GM23338 (cell line): ENCODE measurements around the gene CAP1. TPM values are rescaled to one million over a fixed set of nuclear protein-coding genes. Genes with fewer than 3 reads are reported as not detected.

ENCODE experiments used
- ATAC-seq: fragments of 200-7000 bp; cut with Tn5 transposase; 3 replicates; pipeline ENCODE4 v1.9.1; 2020
- DNase-seq: peaks from one replicate; pipeline ENCODE4 v3.0.0-alpha.2; 2015; ENCODE audit warnings: low spot score
- H2AFZ ChIP-seq: fragments of 200-600 bp; sonication (generic); 2 replicates; pipeline ENCODE4 v1.8.0; 2016; ENCODE audit warnings: antibody characterized with exemption, mild to moderate bottlenecking, moderate library complexity
- H3F3A ChIP-seq: fragments of 200-600 bp; sonication (generic); replicated peaks from 2 replicates; pipeline ENCODE4 v1.8.0; 2017; ENCODE audit warnings: antibody characterized with exemption, mixed run types, low read depth
- H3K27ac ChIP-seq: fragments of 200-600 bp; sonication (generic); 2 replicates; pipeline ENCODE4 v1.6.1; 2016; ENCODE audit warnings: low read depth
- H3K27me3 ChIP-seq: fragments of 200-600 bp; sonication (generic); 2 replicates; pipeline ENCODE4 v1.8.0; 2016; ENCODE audit warnings: mild to moderate bottlenecking, mixed run types, moderate library complexity; ENCODE audit not compliant: insufficient read depth
- H3K36me3 ChIP-seq: fragments of 200-600 bp; sonication (generic); 2 replicates; pipeline ENCODE4 v1.8.0; 2016; ENCODE audit warnings: mild to moderate bottlenecking; ENCODE audit not compliant: insufficient read depth
- H3K4me1 ChIP-seq: fragments of 200-600 bp; sonication (generic); 2 replicates; pipeline ENCODE4 v1.8.0; 2016; ENCODE audit warnings: mild to moderate bottlenecking, moderate library complexity; ENCODE audit not compliant: insufficient read depth
- H3K4me2 ChIP-seq: fragments of 200-600 bp; sonication (generic); 2 replicates; pipeline ENCODE4 v1.7.1; 2017; ENCODE audit warnings: mixed run types
- H3K4me3 ChIP-seq: fragments of 200-600 bp; sonication (generic); 2 replicates; pipeline ENCODE4 v1.6.1; 2016; ENCODE audit warnings: mixed run types
- H3K79me2 ChIP-seq: fragments of 200-600 bp; sonication (generic); replicated peaks from 2 replicates; pipeline ENCODE4 v1.8.0; 2017; ENCODE audit warnings: mild to moderate bottlenecking; ENCODE audit not compliant: insufficient read depth
- H3K9me2 ChIP-seq: fragments of 200-600 bp; sonication (generic); 2 replicates; pipeline ENCODE4 v1.8.0; 2017; ENCODE audit not compliant: insufficient read depth
- H4K20me1 ChIP-seq: fragments of 200-600 bp; sonication (generic); replicated peaks from 2 replicates; pipeline ENCODE4 v1.8.0; 2017; ENCODE audit warnings: mild to moderate bottlenecking; ENCODE audit not compliant: insufficient read depth
- H3K27ac Mint-ChIP-seq: 2 replicates; pipeline ENCODE4 v1.8.0; 2020; ENCODE audit warnings: inconsistent platforms, mild to moderate bottlenecking, moderate library complexity, mixed read lengths
- H3K27me3 Mint-ChIP-seq: 3 replicates; pipeline ENCODE4 v1.8.0; 2022; ENCODE audit warnings: low read depth, mild to moderate bottlenecking, moderate library complexity, mixed read lengths, inconsistent platforms; ENCODE audit not compliant: insufficient read depth, poor library complexity
- H3K36me3 Mint-ChIP-seq: 3 replicates; pipeline ENCODE4 v1.8.0; 2021; ENCODE audit warnings: low read depth, mild to moderate bottlenecking, inconsistent platforms, moderate library complexity, mixed read lengths
- H3K4me1 Mint-ChIP-seq: 3 replicates; pipeline ENCODE4 v1.8.0; 2020; ENCODE audit warnings: mild to moderate bottlenecking, inconsistent platforms, mixed read lengths
- H3K4me3 Mint-ChIP-seq: 3 replicates; pipeline ENCODE4 v1.8.0; 2021; ENCODE audit warnings: moderate library complexity, mild to moderate bottlenecking, inconsistent platforms, mixed read lengths
- H3K9me3 Mint-ChIP-seq: 3 replicates; pipeline ENCODE4 v1.8.0; 2020; ENCODE audit warnings: moderate library complexity, mild to moderate bottlenecking, inconsistent platforms, mixed read lengths
- CREB1 ChIP-seq: fragments of 250-450 bp; sonication (Bioruptor Pico); IDR thresholded peaks from 2 replicates; pipeline ENCODE4 v1.5.0; 2020; ENCODE audit warnings: low read depth, mild to moderate bottlenecking, moderate library complexity
- JUNB ChIP-seq: IDR thresholded peaks from one replicate; pipeline ENCODE4 v1.6.1; 2016; ENCODE audit warnings: antibody characterized with exemption; ENCODE audit not compliant: unreplicated experiment
- NANOG ChIP-seq: IDR thresholded peaks from 2 replicates; pipeline ENCODE4 v1.6.1; 2016; ENCODE audit warnings: antibody characterized with exemption, borderline replicate concordance
- STAT1 ChIP-seq: IDR thresholded peaks from one replicate; pipeline ENCODE4 v1.6.1; 2016; ENCODE audit warnings: antibody characterized with exemption; ENCODE audit not compliant: unreplicated experiment
- ZNF114 ChIP-seq: fragments of 250-450 bp; sonication (Bioruptor Pico); IDR thresholded peaks from 2 replicates; pipeline ENCODE4 v1.5.0; 2020; ENCODE audit warnings: mild to moderate bottlenecking, moderate library complexity
- ZNF331 ChIP-seq: fragments of 250-450 bp; sonication (Bioruptor Pico); IDR thresholded peaks from 2 replicates; pipeline ENCODE4 v1.5.0; 2020; ENCODE audit warnings: low read depth, mild to moderate bottlenecking, moderate library complexity
- polyA plus RNA-seq: library from polyadenylated mRNA; unstranded; fragments of >200 nt; fragmentation: Nextera tagmentation; extraction: Ambion mirVana; gene quantifications from 2 replicates; pipeline ENCODE4 v1.2.1, GENCODE V29; 2016
- total RNA-seq: library from RNA; depleted of rRNA; stranded (reverse); fragments of >200 nt; shearing (Covaris generic); gene quantifications from 2 replicates; pipeline ENCODE4 v1.2.3, GENCODE V29; 2014
- TF ChIP-seq, protein P1 (sequence below): IDR thresholded peaks from 2 replicates; pipeline ENCODE4 v1.6.1; 2016; ENCODE audit warnings: antibody characterized with exemption
- TF ChIP-seq, protein P2 (sequence below): IDR thresholded peaks from one replicate; pipeline ENCODE4 v1.6.1; 2018; ENCODE audit warnings: antibody characterized with exemption; ENCODE audit not compliant: unreplicated experiment
- TF ChIP-seq, protein P3 (sequence below), 2 experiments: fragments of 200-600 bp in 1 of 2; sonication (generic) in 1 of 2; conservative IDR thresholded peaks; 2 replicates each; pipeline versions ENCODE4 v1.5.1 to v1.6.1; 2016 to 2017; ENCODE audit warnings: antibody characterized with exemption in 2 of 2, low read depth in 2 of 2, mild to moderate bottlenecking in 2 of 2, moderate library complexity in 1 of 2

CAP1 gene
- total and polyA plus RNA-seq, 2 experiments from 2014 or later, result 133 to 254 TPM

DNA sequence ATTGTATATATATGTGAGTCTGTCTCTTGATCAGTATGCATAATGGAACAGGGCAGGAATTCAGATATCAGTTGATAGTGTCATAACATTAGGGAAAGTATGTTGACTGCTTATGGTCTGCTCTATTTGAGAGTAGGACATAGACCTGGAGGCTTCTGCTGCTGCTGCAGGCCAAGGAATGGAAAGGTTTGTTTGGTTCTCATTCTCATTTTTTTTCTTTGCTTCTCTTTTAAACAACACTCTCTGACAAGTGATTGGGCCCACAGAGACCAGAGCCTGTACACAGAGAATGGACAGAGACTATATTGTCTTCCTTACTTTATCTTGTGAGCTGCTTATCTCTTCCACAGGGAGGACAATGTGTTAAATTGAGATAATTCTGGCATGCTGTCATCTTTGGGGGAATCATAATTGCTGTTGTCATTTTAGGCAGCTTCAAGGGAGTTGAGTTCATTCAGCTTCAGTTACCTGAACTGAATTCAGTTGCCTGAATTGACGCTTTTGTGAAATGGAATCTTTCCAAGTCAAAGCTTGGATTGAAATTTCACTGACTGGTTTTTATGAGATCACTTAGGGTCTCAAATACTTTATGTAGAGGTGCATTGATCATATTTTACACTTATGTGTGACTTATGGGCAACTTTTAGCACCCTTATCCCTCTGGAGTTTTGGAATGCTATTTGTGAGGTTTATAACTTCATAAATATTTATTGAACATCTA is 16.9 kb downstream of the CAP1 start (continued):
- TF ChIP-seq, protein P1, sequence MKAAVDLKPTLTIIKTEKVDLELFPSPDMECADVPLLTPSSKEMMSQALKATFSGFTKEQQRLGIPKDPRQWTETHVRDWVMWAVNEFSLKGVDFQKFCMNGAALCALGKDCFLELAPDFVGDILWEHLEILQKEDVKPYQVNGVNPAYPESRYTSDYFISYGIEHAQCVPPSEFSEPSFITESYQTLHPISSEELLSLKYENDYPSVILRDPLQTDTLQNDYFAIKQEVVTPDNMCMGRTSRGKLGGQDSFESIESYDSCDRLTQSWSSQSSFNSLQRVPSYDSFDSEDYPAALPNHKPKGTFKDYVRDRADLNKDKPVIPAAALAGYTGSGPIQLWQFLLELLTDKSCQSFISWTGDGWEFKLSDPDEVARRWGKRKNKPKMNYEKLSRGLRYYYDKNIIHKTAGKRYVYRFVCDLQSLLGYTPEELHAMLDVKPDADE, result no peak
- TF ChIP-seq, protein P2, sequence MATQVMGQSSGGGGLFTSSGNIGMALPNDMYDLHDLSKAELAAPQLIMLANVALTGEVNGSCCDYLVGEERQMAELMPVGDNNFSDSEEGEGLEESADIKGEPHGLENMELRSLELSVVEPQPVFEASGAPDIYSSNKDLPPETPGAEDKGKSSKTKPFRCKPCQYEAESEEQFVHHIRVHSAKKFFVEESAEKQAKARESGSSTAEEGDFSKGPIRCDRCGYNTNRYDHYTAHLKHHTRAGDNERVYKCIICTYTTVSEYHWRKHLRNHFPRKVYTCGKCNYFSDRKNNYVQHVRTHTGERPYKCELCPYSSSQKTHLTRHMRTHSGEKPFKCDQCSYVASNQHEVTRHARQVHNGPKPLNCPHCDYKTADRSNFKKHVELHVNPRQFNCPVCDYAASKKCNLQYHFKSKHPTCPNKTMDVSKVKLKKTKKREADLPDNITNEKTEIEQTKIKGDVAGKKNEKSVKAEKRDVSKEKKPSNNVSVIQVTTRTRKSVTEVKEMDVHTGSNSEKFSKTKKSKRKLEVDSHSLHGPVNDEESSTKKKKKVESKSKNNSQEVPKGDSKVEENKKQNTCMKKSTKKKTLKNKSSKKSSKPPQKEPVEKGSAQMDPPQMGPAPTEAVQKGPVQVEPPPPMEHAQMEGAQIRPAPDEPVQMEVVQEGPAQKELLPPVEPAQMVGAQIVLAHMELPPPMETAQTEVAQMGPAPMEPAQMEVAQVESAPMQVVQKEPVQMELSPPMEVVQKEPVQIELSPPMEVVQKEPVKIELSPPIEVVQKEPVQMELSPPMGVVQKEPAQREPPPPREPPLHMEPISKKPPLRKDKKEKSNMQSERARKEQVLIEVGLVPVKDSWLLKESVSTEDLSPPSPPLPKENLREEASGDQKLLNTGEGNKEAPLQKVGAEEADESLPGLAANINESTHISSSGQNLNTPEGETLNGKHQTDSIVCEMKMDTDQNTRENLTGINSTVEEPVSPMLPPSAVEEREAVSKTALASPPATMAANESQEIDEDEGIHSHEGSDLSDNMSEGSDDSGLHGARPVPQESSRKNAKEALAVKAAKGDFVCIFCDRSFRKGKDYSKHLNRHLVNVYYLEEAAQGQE, result no peak
- TF ChIP-seq, protein P3, sequence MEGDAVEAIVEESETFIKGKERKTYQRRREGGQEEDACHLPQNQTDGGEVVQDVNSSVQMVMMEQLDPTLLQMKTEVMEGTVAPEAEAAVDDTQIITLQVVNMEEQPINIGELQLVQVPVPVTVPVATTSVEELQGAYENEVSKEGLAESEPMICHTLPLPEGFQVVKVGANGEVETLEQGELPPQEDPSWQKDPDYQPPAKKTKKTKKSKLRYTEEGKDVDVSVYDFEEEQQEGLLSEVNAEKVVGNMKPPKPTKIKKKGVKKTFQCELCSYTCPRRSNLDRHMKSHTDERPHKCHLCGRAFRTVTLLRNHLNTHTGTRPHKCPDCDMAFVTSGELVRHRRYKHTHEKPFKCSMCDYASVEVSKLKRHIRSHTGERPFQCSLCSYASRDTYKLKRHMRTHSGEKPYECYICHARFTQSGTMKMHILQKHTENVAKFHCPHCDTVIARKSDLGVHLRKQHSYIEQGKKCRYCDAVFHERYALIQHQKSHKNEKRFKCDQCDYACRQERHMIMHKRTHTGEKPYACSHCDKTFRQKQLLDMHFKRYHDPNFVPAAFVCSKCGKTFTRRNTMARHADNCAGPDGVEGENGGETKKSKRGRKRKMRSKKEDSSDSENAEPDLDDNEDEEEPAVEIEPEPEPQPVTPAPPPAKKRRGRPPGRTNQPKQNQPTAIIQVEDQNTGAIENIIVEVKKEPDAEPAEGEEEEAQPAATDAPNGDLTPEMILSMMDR (conservative IDR thresholded peaks at IDR 0.05; ENCODE audit: low read depth in 2 of 2), result no peak
- no peak for TF ChIP-seq JUNB
- TF ChIP-seq ZNF114 (CRISPR knock-in tag), result no peak
- no peak for TF ChIP-seq NANOG
- TF ChIP-seq STAT1, result no peak

DNA sequence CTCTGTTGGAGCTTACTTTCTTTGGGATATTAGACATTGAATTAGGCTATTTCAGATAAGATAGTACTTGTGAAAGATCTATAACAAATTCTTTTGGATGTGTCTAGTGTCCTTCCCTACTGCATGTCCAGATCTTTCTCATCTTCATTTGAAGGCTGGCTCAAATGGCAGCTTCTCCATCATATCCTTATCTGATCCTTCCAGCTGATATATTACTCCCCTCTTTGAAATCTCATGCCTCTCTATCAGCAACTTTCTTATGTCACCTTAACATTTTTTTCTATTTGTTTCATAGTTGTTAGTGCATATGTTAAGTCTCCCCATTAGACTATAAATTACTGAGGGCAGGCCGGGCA is 17.5 kb downstream of the CAP1 start:
- peaks cover 36% of the 10 kb centered on the region for H4K20me1 ChIP-seq

More for the DNA sequence above, 17.5 kb downstream of the CAP1 start:
- H3K79me2 ChIP-seq, result peaks cover 72% of the 10 kb centered on the region
- no peak overlapping the region for H3K4me3 ChIP-seq
- H3K27ac ChIP-seq, result peak overlapping the region; percentile 40
- no peaks in the 10 kb centered on the region for H3K9me2 ChIP-seq
- H3K9me3 Mint-ChIP-seq, result no peaks in the 10 kb centered on the region
- H3K27me3 Mint-ChIP-seq, result peaks cover 2% of the 10 kb centered on the region
- peaks cover 28% of the 10 kb centered on the region; the same call in 2 of the 3 replicates for H3K36me3 Mint-ChIP-seq
- H3K4me3 Mint-ChIP-seq, result no peak overlapping the region
- no peak for DNase-seq
- H3F3A ChIP-seq, result no peaks in the 10 kb centered on the region
- peak overlapping the region; percentile 75 for H3K27ac Mint-ChIP-seq
- peaks cover 21% of the 10 kb centered on the region for H3K4me1 ChIP-seq
- no peaks in the 10 kb centered on the region for H3K27me3 ChIP-seq
- no peak overlapping the region for H2AFZ ChIP-seq
- H3K4me2 ChIP-seq, result no peak overlapping the region
- peaks cover 39% of the 10 kb centered on the region for H3K4me1 Mint-ChIP-seq
- no peak for ATAC-seq
- TF ChIP-seq CREB1 (CRISPR knock-in tag) (no peak), ZNF331 (CRISPR knock-in tag) (no peak), ZNF114 (CRISPR knock-in tag) (no peak), JUNB (no peak)
- H3K36me3 ChIP-seq, result peaks cover 26% of the 10 kb centered on the region
